ENCODE data around the gene GNAS. TPM values are rescaled to one million over a fixed set of nuclear protein-coding genes. Genes with fewer than 3 reads are reported as not detected.

The GNAS gene
- total and polyA plus RNA-seq, 9 of the 15 experiments (the other 6 are each of a cell fraction or from before 2014, with no cell fraction given), result 128 to 648 (median 266) TPM

- TF ChIP-seq, protein P1, sequence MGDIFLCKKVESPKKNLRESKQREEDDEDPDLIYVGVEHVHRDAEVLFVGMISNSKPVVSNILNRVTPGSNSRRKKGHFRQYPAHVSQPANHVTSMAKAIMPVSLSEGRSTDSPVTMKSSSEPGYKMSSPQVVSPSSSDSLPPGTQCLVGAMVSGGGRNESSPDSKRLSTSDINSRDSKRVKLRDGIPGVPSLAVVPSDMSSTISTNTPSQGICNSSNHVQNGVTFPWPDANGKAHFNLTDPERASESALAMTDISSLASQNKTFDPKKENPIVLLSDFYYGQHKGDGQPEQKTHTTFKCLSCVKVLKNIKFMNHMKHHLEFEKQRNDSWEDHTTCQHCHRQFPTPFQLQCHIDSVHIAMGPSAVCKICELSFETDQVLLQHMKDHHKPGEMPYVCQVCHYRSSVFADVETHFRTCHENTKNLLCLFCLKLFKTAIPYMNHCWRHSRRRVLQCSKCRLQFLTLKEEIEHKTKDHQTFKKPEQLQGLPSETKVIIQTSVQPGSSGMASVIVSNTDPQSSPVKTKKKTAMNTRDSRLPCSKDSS (IDR thresholded peaks at IDR 0.05; ENCODE audit: low read depth, partially characterized antibody), result no peak
- TF ChIP-seq KDM4B (IDR thresholded peaks at IDR 0.05; ENCODE audit: borderline replicate concordance in 2 of 2, low read depth in 1 of 2) (no peak), XRCC5 (IDR thresholded peaks at IDR 0.05; ENCODE audit: low read depth, low read length) (no peak)
These were observed 85.6 kb downstream of the GNAS start (continued) for GRCh38 chr20:58938078-58938477.

DNA sequence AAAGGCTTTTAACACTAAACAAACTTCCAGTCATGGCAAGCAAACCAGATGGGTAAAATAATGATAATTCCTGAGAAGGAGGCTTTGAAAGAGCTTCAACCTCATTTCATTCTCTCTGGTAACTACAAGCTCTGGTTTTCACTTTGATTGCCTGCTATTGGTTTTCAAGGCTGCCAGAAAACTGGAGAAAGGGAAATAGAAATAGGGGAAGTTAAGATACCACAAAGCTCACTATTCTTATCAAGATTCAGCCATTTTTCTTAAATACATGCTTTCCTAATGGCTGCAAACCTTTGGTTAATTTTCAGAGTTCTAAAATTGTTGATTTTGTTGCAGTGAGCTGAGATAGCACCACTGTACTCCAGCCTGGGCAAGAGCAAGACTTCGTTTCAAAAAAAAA lies 86.0 kb downstream of the GNAS start:
- peak; percentile 35 for TF ChIP-seq CBX8 (IDR thresholded peaks at IDR 0.05; ENCODE audit: borderline replicate concordance, extremely low read depth, low read depth, low read length, poor library complexity, severe bottlenecking)
- no peak for TF ChIP-seq POLR3G (IDR thresholded peaks at IDR 0.05; ENCODE audit: extremely low read depth, insufficient read length, insufficient replicate concordance)
- CTCF ChIA-PET (ENCODE audit: low intra/inter-chr PET ratio), result no interaction called here
- Histone ChIP-seq H3K27ac (ENCODE audit: extremely low read depth, low read depth, low read length) (no peak overlapping the region), H3K36me3 (ENCODE audit: control insufficient read depth, insufficient read depth, low read length) (no peaks in the 10 kb centered on the region), H3K4me2 (ENCODE audit: insufficient read depth, low read length) (no peak overlapping the region), H3K27me3 (ENCODE audit: control insufficient read depth in 2 of 2, insufficient read depth in 2 of 2, low read length in 2 of 2) (peaks cover 12 to 20% of the 10 kb centered on the region in 2 experiments; a peak in 4 of 5 replicates), H3K9ac (ENCODE audit: insufficient read depth in 1 of 2, low read depth in 2 of 2, low read length in 2 of 2) (no peak overlapping the region), H2AFZ (ENCODE audit: low read depth, low read length) (no peak overlapping the region), H3K79me2 (ENCODE audit: control insufficient read depth, insufficient read depth, low read length) (no peaks in the 10 kb centered on the region), H4K20me1 (replicated peaks; ENCODE audit: control insufficient read depth, insufficient read depth, low read length) (no peaks in the 10 kb centered on the region), H3K9me3 (replicated peaks; ENCODE audit: control insufficient read depth, insufficient read depth, low read depth, low read length) (no peaks in the 10 kb centered on the region), H3K9me1 (ENCODE audit: control insufficient read depth, insufficient read depth, low read length) (no peaks in the 10 kb centered on the region), H3K4me3 (no peak overlapping the region), H3K4me1 (replicated peaks in 1 of 2; ENCODE audit: control insufficient read depth in 2 of 2, insufficient read depth in 2 of 2, low read length in 2 of 2) (no peaks in the 10 kb centered on the region)
- no peak for ATAC-seq
- POLR2A ChIA-PET, result interaction anchor here (0.9 to 1.1 kb wide), 2 partner anchors 11 to 12 kb away, joined by 3 read pairs; no protein-coding TSS in a partner anchor
- no peak for DNase-seq (ENCODE audit: extremely low read depth in 1 of 4, low spot score in 3 of 4)
- FAIRE-seq, result no peak
- in situ Hi-C loops (cut with MboI) (no loop called here), intact Hi-C loops (cut with micrococcal nuclease) (no loop called here)
- WGBS (ENCODE audit: insufficient coverage, low coverage, missing lambda C conversion rate), result 0% methylated on average over 1 of the region's 1 CpG
- BruUV-seq (replicated peaks), result no TSS peak
